HUES6 (cell line): Measurements from ENCODE around the gene EML1.

Experiments used
- H3K27ac ChIP-seq: 2 replicates; pipeline ENCODE4 v1.7.0; 2013; ENCODE audit warnings: low read depth, mild to moderate bottlenecking, low read length, inconsistent platforms
- H3K27me3 ChIP-seq: 2 replicates; pipeline ENCODE4 v1.6.1; 2013; ENCODE audit warnings: low read length; ENCODE audit not compliant: control insufficient read depth, insufficient read depth
- H3K36me3 ChIP-seq: 2 replicates; pipeline ENCODE4 v1.6.1; 2013; ENCODE audit warnings: low read length; ENCODE audit not compliant: control insufficient read depth, insufficient read depth
- H3K4me1 ChIP-seq: 2 replicates; pipeline ENCODE4 v1.6.1; 2013; ENCODE audit warnings: low read length; ENCODE audit not compliant: control insufficient read depth, insufficient read depth
- H3K4me3 ChIP-seq: 2 replicates; pipeline ENCODE4 v1.5.1; 2013; ENCODE audit warnings: low read depth, low read length
- H3K9ac ChIP-seq: one replicate; pipeline ENCODE4 v1.6.1; 2013; ENCODE audit warnings: mild to moderate bottlenecking, low read length
- H3K9me3 ChIP-seq: 2 replicates; pipeline ENCODE4 v1.6.1; 2013; ENCODE audit warnings: low read depth, low read length; ENCODE audit not compliant: control insufficient read depth, insufficient read depth

Gene EML1

DNA sequence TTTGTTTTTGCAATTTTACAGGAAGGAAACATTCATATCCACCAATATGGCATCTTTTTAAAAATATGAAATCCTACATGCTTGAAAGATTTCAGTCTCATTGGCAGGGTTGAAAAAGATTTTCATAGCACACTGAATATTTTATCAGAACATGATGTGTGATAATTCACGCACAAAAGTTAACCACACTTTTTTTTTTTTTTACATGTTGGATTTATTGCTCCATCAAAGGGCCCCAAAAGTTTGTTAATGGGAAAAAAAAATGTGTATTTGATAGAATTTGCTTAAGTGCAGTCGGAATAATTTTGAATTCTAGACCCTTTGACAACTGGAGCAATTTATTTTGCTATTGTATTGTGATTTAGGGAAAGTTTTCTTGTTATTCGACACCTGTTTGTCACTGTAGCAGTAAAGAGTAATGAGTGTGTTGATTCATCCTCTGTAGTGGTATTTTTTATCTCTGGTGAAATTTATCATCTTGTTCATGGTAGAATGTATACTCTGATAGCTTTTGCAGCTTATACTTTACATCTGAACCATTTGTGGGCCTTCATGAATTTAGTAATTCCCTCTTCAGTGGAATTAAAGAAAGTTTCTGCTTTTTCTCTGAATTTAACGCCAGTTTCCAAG lies 1.1 kb downstream of the EML1 start:
- Histone ChIP-seq H3K4me1 (peaks cover 17% of the 10 kb centered on the region), H3K9ac (peak overlapping the region; percentile 77), H3K27ac (no peak overlapping the region), H3K27me3 (peaks cover 12% of the 10 kb centered on the region), H3K4me3 (peak overlapping the region; percentile 85), H3K36me3 (no peaks in the 10 kb centered on the region), H3K9me3 (no peaks in the 10 kb centered on the region; the same call in 1 of the 2 replicates)

- Histone ChIP-seq H3K9ac (no peak overlapping the region), H3K27ac (no peak overlapping the region), H3K9me3 (no peaks in the 10 kb centered on the region; the same call in 1 of the 2 replicates), H3K4me3 (no peak overlapping the region), H3K36me3 (no peaks in the 10 kb centered on the region), H3K27me3 (peaks cover 12% of the 10 kb centered on the region), H3K4me1 (peaks cover 17% of the 10 kb centered on the region)
These were observed 1.8 kb downstream of the EML1 start for GRCh38 chr14:99795046-99795445.

- Histone ChIP-seq H3K4me3 (no peak overlapping the region), H3K27me3 (peaks cover 5% of the 10 kb centered on the region), H3K4me1 (peaks cover 17% of the 10 kb centered on the region), H3K36me3 (no peaks in the 10 kb centered on the region), H3K9me3 (no peaks in the 10 kb centered on the region; the same call in 1 of the 2 replicates), H3K27ac (no peak overlapping the region), H3K9ac (no peak overlapping the region)
These were observed 4.0 kb downstream of the EML1 start for GRCh38 chr14:99797231-99797630.

DNA sequence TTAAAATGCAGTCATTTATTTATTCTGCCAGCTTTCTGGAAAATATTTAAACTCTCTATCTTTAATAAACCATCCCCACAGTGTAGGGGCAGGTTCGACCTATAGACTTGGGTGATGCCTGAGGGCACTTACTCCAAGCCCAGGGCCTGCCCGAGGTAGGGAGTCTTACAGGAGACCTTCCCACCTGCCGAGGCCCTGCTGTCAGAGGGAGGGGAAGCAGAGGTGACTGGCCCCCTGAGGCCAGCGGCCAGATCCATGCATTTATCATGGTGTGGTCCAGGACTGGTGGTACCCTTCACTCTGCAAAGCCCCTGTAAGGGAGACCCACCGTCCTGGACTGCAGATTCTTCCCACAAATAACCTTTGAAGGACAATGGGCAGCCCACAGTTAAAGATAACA lies 7.6 kb downstream of the EML1 start:
- peaks cover 17% of the 10 kb centered on the region for H3K4me1 ChIP-seq
- no peaks in the 10 kb centered on the region for H3K27me3 ChIP-seq
- no peaks in the 10 kb centered on the region; the same call in 1 of the 2 replicates for H3K9me3 ChIP-seq
- no peak overlapping the region for H3K27ac ChIP-seq
- H3K9ac ChIP-seq: no peak overlapping the region
- H3K36me3 ChIP-seq: no peaks in the 10 kb centered on the region
- H3K4me3 ChIP-seq: no peak overlapping the region

DNA sequence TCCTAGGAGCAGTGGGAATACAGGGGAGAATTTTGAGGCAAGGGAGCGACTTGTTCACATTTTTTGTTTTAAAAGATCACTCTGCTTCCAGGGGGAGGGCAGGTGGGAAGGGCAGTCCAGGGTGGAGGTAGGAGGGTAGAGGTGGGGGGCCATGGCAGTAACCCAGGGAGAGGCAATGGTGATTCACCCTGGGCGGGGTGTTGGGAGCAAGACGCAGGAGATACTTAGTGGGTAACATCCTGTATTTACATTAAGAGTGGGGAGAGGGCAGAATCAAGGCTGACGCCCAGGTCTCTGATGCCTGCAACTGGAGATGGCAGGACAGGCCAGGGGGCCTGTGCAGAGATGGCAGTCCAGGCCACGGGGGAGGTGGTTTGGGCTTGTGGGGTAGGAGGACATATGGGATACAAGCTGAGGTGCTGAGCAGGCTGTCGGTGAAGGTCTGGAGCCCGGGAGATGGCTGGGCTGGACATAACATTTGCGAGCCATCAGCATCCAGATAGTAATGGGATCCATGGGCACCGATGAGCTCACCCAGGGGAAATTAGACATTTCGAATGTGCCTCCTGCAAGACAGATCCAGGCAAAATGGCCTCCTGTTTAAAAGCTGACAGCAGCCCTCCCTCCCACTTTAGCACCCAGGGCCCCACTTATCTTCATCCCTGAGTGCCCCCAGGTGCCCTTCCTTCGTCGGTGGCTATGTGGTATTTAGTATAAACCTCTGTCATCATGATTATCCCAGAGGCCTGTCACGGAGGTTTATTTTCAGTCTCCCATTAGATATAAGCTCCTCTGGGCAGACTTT lies 9.3 kb downstream of the EML1 start:
- Histone ChIP-seq H3K27me3 (no peaks in the 10 kb centered on the region), H3K27ac (no peak overlapping the region), H3K36me3 (no peaks in the 10 kb centered on the region), H3K9ac (no peak overlapping the region), H3K4me3 (no peak overlapping the region), H3K9me3 (no peaks in the 10 kb centered on the region), H3K4me1 (peaks cover 18% of the 10 kb centered on the region)

DNA sequence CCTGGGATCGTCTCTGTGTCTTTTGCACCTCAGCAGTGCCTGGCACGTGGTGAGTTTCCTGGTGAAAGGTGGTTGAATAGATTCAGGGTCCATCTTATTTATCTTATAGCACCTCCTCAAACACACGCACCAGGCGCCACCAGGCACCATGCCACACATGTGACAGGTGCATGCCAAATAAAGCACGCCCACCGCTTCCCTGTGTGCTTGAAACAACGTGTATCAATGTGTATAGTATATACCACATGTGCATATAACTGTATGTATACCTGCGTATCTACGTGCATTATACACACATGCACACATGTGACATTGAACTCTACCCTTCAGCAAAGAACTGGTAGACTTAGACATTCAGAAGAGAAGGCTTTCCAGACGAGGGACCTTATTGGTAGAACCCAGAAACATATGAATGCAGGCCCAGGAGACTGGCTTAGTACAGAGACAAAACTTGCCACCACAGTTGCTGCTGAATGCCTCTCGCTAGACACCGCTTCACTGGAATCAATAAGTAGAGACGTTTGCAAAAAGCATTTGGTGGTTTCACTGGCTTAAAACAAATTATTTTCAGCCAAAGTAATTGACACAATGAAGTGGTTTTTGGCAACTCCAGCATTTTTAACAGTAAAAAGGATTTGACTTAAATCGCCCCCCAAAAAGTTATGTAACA lies 10.0 kb downstream of the EML1 start:
- Histone ChIP-seq H3K27me3 (no peaks in the 10 kb centered on the region), H3K36me3 (no peaks in the 10 kb centered on the region), H3K9me3 (no peaks in the 10 kb centered on the region), H3K4me1 (peaks cover 21% of the 10 kb centered on the region), H3K27ac (no peak overlapping the region), H3K9ac (no peak overlapping the region), H3K4me3 (no peak overlapping the region)

DNA sequence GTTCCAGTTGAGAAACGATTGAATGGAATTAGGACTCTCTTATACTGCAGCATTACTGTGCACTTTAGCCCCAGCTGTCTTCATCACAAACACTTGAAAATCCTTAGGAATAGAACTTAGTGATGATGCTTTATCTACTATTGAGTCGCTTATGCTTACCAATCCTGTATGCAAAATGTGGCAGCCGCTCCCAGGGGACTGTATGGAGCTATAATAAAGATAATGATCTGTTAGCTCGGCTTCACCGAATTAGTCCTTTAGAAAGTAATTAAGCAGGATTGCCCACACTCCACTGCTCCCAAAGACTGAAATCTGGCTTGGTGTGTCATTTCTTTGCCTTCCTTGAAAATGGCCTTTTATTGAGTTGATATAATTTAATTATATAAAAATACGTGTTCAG lies 10.6 kb downstream of the EML1 start:
- Histone ChIP-seq H3K36me3 (no peaks in the 10 kb centered on the region), H3K9ac (no peak overlapping the region), H3K27me3 (no peaks in the 10 kb centered on the region), H3K4me3 (no peak overlapping the region), H3K27ac (no peak overlapping the region), H3K9me3 (no peaks in the 10 kb centered on the region), H3K4me1 (peaks cover 21% of the 10 kb centered on the region)

DNA sequence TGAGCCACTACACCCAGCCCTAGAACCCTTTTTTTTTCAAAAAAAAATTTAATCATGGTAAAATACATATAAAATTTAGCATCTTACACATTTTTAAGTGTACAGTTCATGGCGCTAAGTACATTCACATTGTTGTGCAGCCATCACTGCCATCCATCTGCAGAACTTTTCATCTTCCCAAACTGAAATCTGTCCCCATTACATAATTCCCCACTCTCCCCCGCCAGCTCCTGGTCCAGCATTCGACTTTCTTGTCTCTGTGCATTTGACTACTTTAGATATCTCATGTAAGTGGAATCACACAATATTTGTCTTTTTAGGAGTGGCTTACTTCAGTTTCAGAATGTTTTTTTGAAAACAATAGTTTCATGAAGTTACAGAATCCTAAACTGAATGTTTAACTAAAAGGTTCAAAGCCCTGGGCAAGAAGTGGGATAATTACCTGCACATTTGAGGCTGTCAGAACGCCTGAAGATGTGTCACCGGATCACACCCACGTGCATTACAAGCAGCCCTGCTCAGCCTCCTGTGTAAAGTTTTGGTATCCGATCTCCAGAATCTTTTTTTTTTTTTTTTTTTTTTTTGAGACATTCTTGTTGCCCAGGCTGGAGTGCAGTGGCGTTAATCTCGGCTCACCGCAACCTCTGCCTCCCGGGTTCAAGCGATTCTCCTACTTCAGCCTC lies 12.7 kb downstream of the EML1 start:
- Histone ChIP-seq H3K4me1 (peaks cover 18% of the 10 kb centered on the region), H3K9ac (no peak overlapping the region), H3K27me3 (no peaks in the 10 kb centered on the region), H3K4me3 (no peak overlapping the region), H3K9me3 (no peaks in the 10 kb centered on the region), H3K27ac (no peak overlapping the region), H3K36me3 (no peaks in the 10 kb centered on the region)

DNA sequence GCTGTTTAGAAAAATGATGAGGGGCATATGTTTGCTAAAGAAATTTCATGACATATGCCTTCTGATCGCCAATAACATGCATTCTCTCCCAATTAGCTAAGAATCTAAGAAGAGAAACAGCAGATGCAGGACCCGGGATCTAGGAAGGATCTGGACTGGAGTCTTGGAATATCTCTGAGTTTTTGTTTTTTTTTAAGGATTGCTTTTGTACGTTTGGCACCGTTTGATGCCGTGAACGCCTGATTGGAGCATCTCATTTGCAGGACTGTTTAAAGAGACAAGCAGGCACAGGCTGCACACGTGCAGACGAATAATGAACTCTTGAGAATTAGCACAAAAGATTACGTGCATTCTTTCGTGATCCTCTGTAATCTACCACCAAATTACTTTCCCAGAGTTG lies 13.6 kb downstream of the EML1 start:
- Histone ChIP-seq H3K4me3 (no peak overlapping the region), H3K27ac (no peak overlapping the region), H3K4me1 (peaks cover 13% of the 10 kb centered on the region), H3K36me3 (no peaks in the 10 kb centered on the region), H3K9me3 (no peaks in the 10 kb centered on the region), H3K27me3 (no peaks in the 10 kb centered on the region), H3K9ac (no peak overlapping the region)

- H3K27me3 ChIP-seq: no peaks in the 10 kb centered on the region
- no peak overlapping the region for H3K9ac ChIP-seq
- H3K36me3 ChIP-seq: no peaks in the 10 kb centered on the region
- no peak overlapping the region for H3K27ac ChIP-seq
- H3K4me1 ChIP-seq: peaks cover 5% of the 10 kb centered on the region; the same call in 1 of the 2 replicates
- H3K4me3 ChIP-seq: no peak overlapping the region
- no peaks in the 10 kb centered on the region for H3K9me3 ChIP-seq
These were observed 14.4 kb downstream of the EML1 start for GRCh38 chr14:99807413-99808153.
